Spleen (tissue), 11 donors: ENCODE data around the gene CMPK2. TPM values are rescaled to one million over a fixed set of nuclear protein-coding genes. Genes with fewer than 3 reads are reported as not detected.

ENCODE experiments used
- DNase-seq: peaks from one replicate; pipeline ENCODE4 v3.0.0-alpha.2; 2020
- H3K27ac ChIP-seq, 8 donors: fragments of 200-600 bp; sonication (generic) in 7 of 8; 1 replicate in 4 of 8; 2 replicates in 4 of 8; pipeline versions ENCODE4 v1.5.0 to v1.8.0; 2016 to 2021; ENCODE audit warnings: inconsistent platforms in 4 of 8, mild to moderate bottlenecking in 4 of 8, moderate library complexity in 1 of 8
- H3K27me3 ChIP-seq, 7 donors: fragments of 200-600 bp; sonication (generic) in 6 of 7; replicated peaks in 1 of 7; 1 replicate in 4 of 7; 2 replicates in 3 of 7; pipeline versions ENCODE4 v1.5.0 to v1.8.0; 2016 to 2021; ENCODE audit warnings: inconsistent platforms in 3 of 7, mild to moderate bottlenecking in 1 of 7
- H3K36me3 ChIP-seq, 6 donors: fragments of 200-600 bp; sonication (generic) in 5 of 6; 1 replicate in 4 of 6; 2 replicates in 2 of 6; pipeline versions ENCODE4 v1.5.0 to v1.8.0; 2016 to 2021; ENCODE audit warnings: inconsistent platforms in 2 of 6
- H3K4me1 ChIP-seq, 6 donors: fragments of 200-600 bp; sonication (generic) in 5 of 6; 1 replicate in 3 of 6; 2 replicates in 3 of 6; pipeline versions ENCODE4 v1.5.0 to v1.8.0; 2016 to 2021; ENCODE audit warnings: inconsistent platforms in 3 of 6
- H3K4me3 ChIP-seq, 8 donors: fragments of 200-600 bp; sonication (generic) in 7 of 8; 1 replicate in 4 of 8; 2 replicates in 4 of 8; pipeline versions ENCODE4 v1.5.0 to v1.8.0; 2016 to 2021; ENCODE audit warnings: inconsistent platforms in 4 of 8, mild to moderate bottlenecking in 4 of 8, moderate library complexity in 2 of 8
- H3K9me3 ChIP-seq, 8 donors: fragments of 200-600 bp; sonication (generic) in 7 of 8; 1 replicate in 4 of 8; 2 replicates in 4 of 8; pipeline versions ENCODE4 v1.5.0 to v1.8.0; 2016 to 2021; ENCODE audit warnings: inconsistent platforms in 4 of 8
- CTCF ChIP-seq, 11 experiments: fragments of 200-600 bp in 7 of 11; fragments of 450-650 bp in 4 of 11; sonication (generic) in 4 of 11; IDR thresholded peaks in 8 of 11; conservative IDR thresholded peaks in 3 of 11; 1 replicate in 7 of 11; 2 replicates in 4 of 11; pipeline versions ENCODE4 v1.4.0 to v1.8.0; 2016 to 2021; ENCODE audit warnings: antibody characterized with exemption in 11 of 11, inconsistent platforms in 4 of 11, mild to moderate bottlenecking in 1 of 11
- POLR2A ChIP-seq, 3 donors: fragments of 450-650 bp; IDR thresholded peaks; one replicate each; pipeline ENCODE4 v1.5.1; 2017; ENCODE audit warnings: antibody characterized with exemption in 3 of 3, mild to moderate bottlenecking in 1 of 3
- POLR2AphosphoS5 ChIP-seq, 3 donors: sonication (generic); formaldehyde crosslinking; IDR thresholded peaks; one replicate each; pipeline ENCODE4 v1.5.1; 2017; ENCODE audit warnings: antibody characterized with exemption in 3 of 3
- WGBS, 5 donors: extraction: QIAGEN DNeasy Blood & Tissue Kit in 3 of 5; methylation state at CpG; one replicate each; pipeline versions ENCODE4 v1.1.5 to v1.1.7; 2013 to 2018; 5-methylcytosine and 5-hydroxymethylcytosine counted together
- intact Hi-C: fragments of 100-400 bp; cut with DNase I; formaldehyde crosslinking; loops from one replicate; pipeline ENCODE4 v1.15.0; 2023; ENCODE audit warnings: low total_unique reads
- polyA plus RNA-seq, 3 donors: library from polyadenylated mRNA; stranded (reverse); fragments of 200-250 nt; gene quantifications; one replicate each; pipeline ENCODE4 v1.2.1, GENCODE V29; 2013
- total RNA-seq, 7 donors: library from RNA; depleted of rRNA in 3 of 7; stranded (reverse); fragments of >200 nt in 3 of 7; fragmentation: NEBNext Ultra II Directional in 4 of 7; extraction: Animal tissue kit (Norgen Biotek cat#: 25700) in 4 of 7; gene quantifications; one replicate each; pipeline versions ENCODE4 v1.1.0 to v1.2.1, GENCODE V29; 2016 to 2021
- donor health status: healthy with polysubstance abuse.
- donor health status: DM: no; HTN: no; CAD: no; lungs with moderate emphysema.
- donor health status: DM: no; HTN: no; CAD: no.
- donor health status: Bipolar disorder and iron deficiency.
- donor health status: healthy.
- donor health status: DM: no; HTN: no; CAD: no.
- donor health status: DM: yes; HTN: yes; CAD: no.

CMPK2 gene
- total and polyA plus RNA-seq, 10 donors, result 2.5 to 18.8 (median 8.9) TPM

GRCh38 chr2:6810961-6811360 is 54.7 kb downstream of the CMPK2 start:
- peaks cover 0 to 8% (median 0%) of the 10 kb centered on the region in 6 donors for H3K4me1 ChIP-seq
- H3K9me3 ChIP-seq, result peaks cover 0 to 4% (median 0%) of the 10 kb centered on the region in 8 donors
- 78 to 95% (median 90%) methylated on average over 6 of the region's 6 CpGs for WGBS, 5 donors
- no peak overlapping the region for H3K4me3 ChIP-seq
- peaks cover 0 to 29% (median 0%) of the 10 kb centered on the region in 7 donors for H3K27me3 ChIP-seq
- no peak overlapping the region for H3K27ac ChIP-seq
- no peaks in the 10 kb centered on the region for H3K36me3 ChIP-seq
- no peak for TF ChIP-seq POLR2AphosphoS5 (IDR thresholded peaks at IDR 0.05)
- TF ChIP-seq CTCF (IDR thresholded peaks at IDR 0.05 in 8 of 11, conservative IDR thresholded peaks at IDR 0.05 in 3 of 11), result no peak
- no peak for TF ChIP-seq POLR2A (IDR thresholded peaks at IDR 0.05)
- intact Hi-C loops, result no loop called here
- no peak for DNase-seq

GRCh38 chr2:6808426-6808825 is 57.3 kb downstream of the CMPK2 start:
- Histone ChIP-seq H3K4me3 (no peak overlapping the region), H3K4me1 (peaks cover 0 to 8% (median 0%) of the 10 kb centered on the region in 6 donors), H3K27me3 (peaks cover 0 to 29% (median 0%) of the 10 kb centered on the region in 7 donors), H3K9me3 (no peaks in the 10 kb centered on the region), H3K36me3 (no peaks in the 10 kb centered on the region), H3K27ac (peak overlapping the region in 1 of 8 donors; percentile 2)
- TF ChIP-seq CTCF (IDR thresholded peaks at IDR 0.05 in 8 of 11, conservative IDR thresholded peaks at IDR 0.05 in 3 of 11), result no peak
- TF ChIP-seq POLR2A (IDR thresholded peaks at IDR 0.05), result no peak
- no peak for TF ChIP-seq POLR2AphosphoS5 (IDR thresholded peaks at IDR 0.05)
- DNase-seq, result no peak
- WGBS, 5 donors, result 38 to 73% (median 53%) methylated on average over 1 of the region's 1 CpG
- intact Hi-C loops, result no loop called here

- no peak overlapping the region for H3K27ac ChIP-seq
- H3K4me1 ChIP-seq, result peaks cover 0 to 5% (median 0%) of the 10 kb centered on the region in 6 donors
- intact Hi-C loops, result no loop called here
- no peak overlapping the region for H3K4me3 ChIP-seq
- TF ChIP-seq POLR2AphosphoS5 (IDR thresholded peaks at IDR 0.05), result no peak
- TF ChIP-seq CTCF (IDR thresholded peaks at IDR 0.05 in 8 of 11, conservative IDR thresholded peaks at IDR 0.05 in 3 of 11), result no peak
- no peak for TF ChIP-seq POLR2A (IDR thresholded peaks at IDR 0.05)
- H3K9me3 ChIP-seq, result no peaks in the 10 kb centered on the region
- no peak for DNase-seq
- H3K36me3 ChIP-seq, result no peaks in the 10 kb centered on the region
- peaks cover 0 to 21% (median 0%) of the 10 kb centered on the region in 7 donors for H3K27me3 ChIP-seq
- WGBS, 5 donors, result 72 to 80% (median 78%) methylated on average over 6 of the region's 6 CpGs
Measured at GRCh38 chr2:6806604-6807003, 59.1 kb downstream of the CMPK2 start.

- no peak overlapping the region for H3K27ac ChIP-seq
- WGBS, 5 donors, result 75 to 88% (median 80%) methylated on average over 5 of the region's 5 CpGs
Measured at GRCh38 chr2:6800553-6800952, 65.2 kb downstream of the CMPK2 start.

More at GRCh38 chr2:6800553-6800952, 65.2 kb downstream of the CMPK2 start:
- no peaks in the 10 kb centered on the region for H3K36me3 ChIP-seq
- no peak for DNase-seq
- H3K4me1 ChIP-seq, result no peaks in the 10 kb centered on the region
- no peaks in the 10 kb centered on the region for H3K9me3 ChIP-seq
- H3K4me3 ChIP-seq, result no peak overlapping the region
- no peak for TF ChIP-seq POLR2AphosphoS5 (IDR thresholded peaks at IDR 0.05)
- no peak for TF ChIP-seq CTCF (IDR thresholded peaks at IDR 0.05 in 8 of 11, conservative IDR thresholded peaks at IDR 0.05 in 3 of 11)
- no peak for TF ChIP-seq POLR2A (IDR thresholded peaks at IDR 0.05)
- intact Hi-C loops, result no loop called here
- no peaks in the 10 kb centered on the region for H3K27me3 ChIP-seq

Other genes starting within 250 kb of the CMPK2 start
- gene RSAD2, start 11.9 kb upstream of the CMPK2 start, total RNA-seq, result 10 to 100 TPM in 5 of 7 donors, 1 to 10 TPM in 2; 6.2 to 18.6 (median 12.0) TPM
- gene RSAD2, start 11.9 kb upstream of the CMPK2 start, polyA plus RNA-seq, result 1 to 10 TPM; 2.1 to 4.7 (median 3.1) TPM
- 10 to 100 TPM; 42.5 to 86.6 (median 67.1) TPM for gene RNF144A, start 51.5 kb upstream of the CMPK2 start, total RNA-seq
- gene RNF144A, start 51.5 kb upstream of the CMPK2 start, polyA plus RNA-seq, result 10 to 100 TPM in 1 of 3 donors, 1 to 10 TPM in 2; 3.8 to 12.5 (median 5.2) TPM